ENCODE data around the gene RALGAPA2.

The RALGAPA2 gene

GRCh38 chr20:20630551-20630950, 81.9 kb downstream of the RALGAPA2 start:
- DNase-seq (ENCODE audit: low read depth, low spot score): no peak

GRCh38 chr20:20629556-20630188, 82.8 kb downstream of the RALGAPA2 start:
- DNase-seq (ENCODE audit: low read depth, low spot score): no peak

GRCh38 chr20:20628314-20628713, 84.1 kb downstream of the RALGAPA2 start:
- DNase-seq (ENCODE audit: low read depth, low spot score): no peak

- DNase-seq (ENCODE audit: low read depth, low spot score): no peak
Observed at GRCh38 chr20:20627471-20627870, 85.0 kb downstream of the RALGAPA2 start.

GRCh38 chr20:20624914-20625313, 87.5 kb downstream of the RALGAPA2 start:
- no peak for DNase-seq (ENCODE audit: low read depth, low spot score)

- no peak for DNase-seq (ENCODE audit: low read depth, low spot score)
Observed at GRCh38 chr20:20621195-20621594, 91.2 kb downstream of the RALGAPA2 start.

- no peak for DNase-seq (ENCODE audit: low read depth, low spot score)
Observed at GRCh38 chr20:20614391-20614790, 98.1 kb downstream of the RALGAPA2 start.

- DNase-seq (ENCODE audit: low read depth, low spot score): no peak
Observed at GRCh38 chr20:20612251-20612650, 100.2 kb downstream of the RALGAPA2 start.

GRCh38 chr20:20611167-20611566, 101.3 kb downstream of the RALGAPA2 start:
- no peak for DNase-seq (ENCODE audit: low read depth, low spot score)

- DNase-seq (ENCODE audit: low read depth, low spot score): no peak
Observed at GRCh38 chr20:20609522-20609921, 102.9 kb downstream of the RALGAPA2 start.

- DNase-seq (ENCODE audit: low read depth, low spot score): no peak
Observed at GRCh38 chr20:20608641-20609040, 103.8 kb downstream of the RALGAPA2 start.

GRCh38 chr20:20608041-20608440, 104.4 kb downstream of the RALGAPA2 start:
- no peak for DNase-seq (ENCODE audit: low read depth, low spot score)

- DNase-seq (ENCODE audit: low read depth, low spot score): no peak
Observed at GRCh38 chr20:20606881-20607280, 105.6 kb downstream of the RALGAPA2 start.

GRCh38 chr20:20606050-20606449, 106.4 kb downstream of the RALGAPA2 start:
- no peak for DNase-seq (ENCODE audit: low read depth, low spot score)

- DNase-seq (ENCODE audit: low read depth, low spot score): no peak
Observed at GRCh38 chr20:20604907-20605306, 107.5 kb downstream of the RALGAPA2 start.

GRCh38 chr20:20604357-20604756, 108.1 kb downstream of the RALGAPA2 start:
- DNase-seq (ENCODE audit: low read depth, low spot score): no peak

- DNase-seq (ENCODE audit: low read depth, low spot score): peak; percentile 9
Observed at GRCh38 chr20:20603339-20603990, 109.0 kb downstream of the RALGAPA2 start.

GRCh38 chr20:20597966-20598365, 114.5 kb downstream of the RALGAPA2 start:
- no peak for DNase-seq (ENCODE audit: low read depth, low spot score)

- DNase-seq (ENCODE audit: low read depth, low spot score): peak; percentile 41
Observed at GRCh38 chr20:20594171-20594530, 118.3 kb downstream of the RALGAPA2 start.

GRCh38 chr20:20593447-20594170, 118.8 kb downstream of the RALGAPA2 start:
- DNase-seq (ENCODE audit: low read depth, low spot score): peak; percentile 63

- no peak for DNase-seq (ENCODE audit: low read depth, low spot score)
Observed at GRCh38 chr20:20585146-20585545, 127.3 kb downstream of the RALGAPA2 start.

GRCh38 chr20:20582734-20583133, 129.7 kb downstream of the RALGAPA2 start:
- DNase-seq (ENCODE audit: low read depth, low spot score): no peak

- DNase-seq (ENCODE audit: low read depth, low spot score): no peak
Observed at GRCh38 chr20:20580139-20580538, 132.3 kb downstream of the RALGAPA2 start.

Data from astrocyte of the hippocampus (primary cell).